ENCODE results near the gene SLC27A2.
"Not testable (repeated sequence)": the region's sequence is repeated elsewhere in the genome, so short reads cannot be mapped to it uniquely, and the experiment has no call there.

Gene SLC27A2

GRCh38 chr15:50146632-50147031 lies 35.4 kb upstream of the SLC27A2 start:
- H3K9me3 Mint-ChIP-seq = no peaks in the 10 kb centered on the region
- H3K27ac Mint-ChIP-seq = no peak overlapping the region
- no peak for ATAC-seq (replicated peaks)
- no peaks in the 10 kb centered on the region for H3K4me1 Mint-ChIP-seq (ENCODE audit: low read depth in 2 of 2)
- no peak overlapping the region for H3K4me3 Mint-ChIP-seq
- H3K36me3 Mint-ChIP-seq (ENCODE audit: insufficient read depth) = no peaks in the 10 kb centered on the region
- DNase-seq = no peak
- H3K27me3 Mint-ChIP-seq = no peaks in the 10 kb centered on the region

DNA sequence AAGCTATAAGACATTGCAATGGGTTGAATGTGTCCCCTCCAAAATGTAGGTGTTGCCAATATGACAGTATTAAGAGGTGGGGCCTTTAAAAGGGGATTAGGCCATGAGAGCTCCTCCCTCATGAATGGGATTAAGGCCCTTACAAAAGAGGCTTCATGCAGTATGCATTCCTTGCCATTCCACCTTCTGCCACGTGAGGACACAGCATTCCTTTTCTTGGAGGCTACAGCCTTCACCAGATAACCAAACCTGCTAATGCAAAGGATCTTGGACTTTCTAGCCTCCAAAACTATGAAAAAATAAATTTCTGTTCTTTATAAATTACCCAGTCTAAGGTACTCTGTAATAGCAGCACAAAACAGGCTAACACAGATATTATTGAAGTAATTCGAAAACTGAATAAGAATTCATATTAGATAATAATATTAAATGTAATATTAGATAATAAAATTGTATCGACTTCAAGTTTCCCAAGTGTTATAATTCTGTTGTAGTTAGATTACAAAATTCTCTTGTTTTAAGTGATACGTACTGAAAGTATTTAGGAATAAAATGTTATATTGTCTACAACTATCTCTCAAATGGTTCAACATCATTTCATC lies 33.5 kb upstream of the SLC27A2 start:
- ATAC-seq (replicated peaks) (no peak), DNase-seq (no peak)
- Mint-ChIP-seq H3K27me3 (no peaks in the 10 kb centered on the region), H3K4me3 (no peak overlapping the region), H3K36me3 (ENCODE audit: insufficient read depth) (no peaks in the 10 kb centered on the region), H3K4me1 (ENCODE audit: low read depth in 2 of 2) (no peaks in the 10 kb centered on the region), H3K27ac (no peak overlapping the region), H3K9me3 (no peaks in the 10 kb centered on the region)

- H3K4me3 Mint-ChIP-seq = no peak overlapping the region
- no peaks in the 10 kb centered on the region for H3K4me1 Mint-ChIP-seq (ENCODE audit: low read depth in 2 of 2)
- H3K27me3 Mint-ChIP-seq = no peaks in the 10 kb centered on the region
- no peaks in the 10 kb centered on the region for H3K36me3 Mint-ChIP-seq (ENCODE audit: insufficient read depth)
- DNase-seq (no peak), ATAC-seq (replicated peaks) (no peak)
- no peak overlapping the region for H3K27ac Mint-ChIP-seq
- H3K9me3 Mint-ChIP-seq = no peaks in the 10 kb centered on the region
Observed at GRCh38 chr15:50149090-50149489, 32.9 kb upstream of the SLC27A2 start.

DNA sequence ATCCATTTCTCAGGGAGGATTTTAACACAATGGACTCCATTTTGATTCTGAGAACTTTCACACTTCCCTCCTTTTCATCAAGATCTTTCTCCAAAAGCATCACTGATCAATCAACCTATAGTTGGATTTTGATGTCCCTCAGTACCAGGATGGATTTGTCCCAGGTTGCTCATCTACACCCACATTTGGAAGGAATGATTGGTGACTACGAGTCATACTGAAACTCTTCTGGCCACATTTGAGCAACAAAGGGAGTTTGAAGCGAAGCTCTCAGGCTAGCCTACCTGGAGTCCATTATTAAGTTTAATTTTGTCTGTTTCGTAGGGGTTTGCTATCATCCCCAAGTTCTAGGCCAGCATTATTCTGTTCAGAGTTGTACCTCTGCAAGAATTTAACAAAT lies 31.6 kb upstream of the SLC27A2 start:
- Mint-ChIP-seq H3K4me3 (no peak overlapping the region), H3K27me3 (no peaks in the 10 kb centered on the region), H3K4me1 (ENCODE audit: low read depth in 2 of 2) (no peaks in the 10 kb centered on the region), H3K27ac (no peak overlapping the region), H3K9me3 (no peaks in the 10 kb centered on the region), H3K36me3 (ENCODE audit: insufficient read depth) (no peaks in the 10 kb centered on the region)
- no peak for DNase-seq
- no peak for ATAC-seq (replicated peaks)

GRCh38 chr15:50150851-50151250 lies 31.1 kb upstream of the SLC27A2 start:
- ATAC-seq (replicated peaks) (no peak), DNase-seq (no peak)
- Mint-ChIP-seq H3K27ac (no peak overlapping the region), H3K27me3 (no peaks in the 10 kb centered on the region), H3K9me3 (no peaks in the 10 kb centered on the region), H3K36me3 (ENCODE audit: insufficient read depth) (no peaks in the 10 kb centered on the region), H3K4me1 (ENCODE audit: low read depth in 2 of 2) (no peaks in the 10 kb centered on the region), H3K4me3 (no peak overlapping the region)

DNA sequence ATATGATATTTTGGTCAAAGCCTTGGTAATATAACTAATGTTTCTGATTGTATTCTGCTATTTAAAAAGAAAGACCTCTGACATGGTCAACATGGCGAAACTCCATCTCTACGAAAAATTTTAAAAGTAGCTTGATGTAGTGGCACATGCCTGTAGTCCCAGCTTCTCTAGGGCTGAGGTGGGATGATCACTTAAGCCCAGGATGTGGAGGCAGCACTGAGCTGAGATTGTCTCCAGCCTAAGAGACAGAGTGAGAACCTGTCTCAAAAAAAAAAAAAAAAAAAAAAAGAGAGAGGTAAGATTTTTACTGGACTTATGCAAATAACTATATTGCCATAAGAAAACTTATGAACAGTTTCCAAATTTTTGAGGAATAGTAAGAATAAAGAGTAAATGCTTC lies 30.5 kb upstream of the SLC27A2 start:
- Mint-ChIP-seq H3K9me3 (no peaks in the 10 kb centered on the region), H3K4me1 (ENCODE audit: low read depth in 2 of 2) (no peaks in the 10 kb centered on the region), H3K27me3 (no peaks in the 10 kb centered on the region), H3K4me3 (no peak overlapping the region), H3K27ac (no peak overlapping the region), H3K36me3 (ENCODE audit: insufficient read depth) (no peaks in the 10 kb centered on the region)
- ATAC-seq (replicated peaks) (no peak), DNase-seq (no peak)

- DNase-seq; ATAC-seq (replicated peaks); H3K36me3 Mint-ChIP-seq (ENCODE audit: insufficient read depth); H3K27ac Mint-ChIP-seq; H3K4me3 Mint-ChIP-seq; H3K4me1 Mint-ChIP-seq (ENCODE audit: low read depth in 2 of 2); H3K9me3 Mint-ChIP-seq; H3K27me3 Mint-ChIP-seq: not testable (repeated sequence)
Observed at GRCh38 chr15:50158236-50158635, 23.8 kb upstream of the SLC27A2 start.

DNA sequence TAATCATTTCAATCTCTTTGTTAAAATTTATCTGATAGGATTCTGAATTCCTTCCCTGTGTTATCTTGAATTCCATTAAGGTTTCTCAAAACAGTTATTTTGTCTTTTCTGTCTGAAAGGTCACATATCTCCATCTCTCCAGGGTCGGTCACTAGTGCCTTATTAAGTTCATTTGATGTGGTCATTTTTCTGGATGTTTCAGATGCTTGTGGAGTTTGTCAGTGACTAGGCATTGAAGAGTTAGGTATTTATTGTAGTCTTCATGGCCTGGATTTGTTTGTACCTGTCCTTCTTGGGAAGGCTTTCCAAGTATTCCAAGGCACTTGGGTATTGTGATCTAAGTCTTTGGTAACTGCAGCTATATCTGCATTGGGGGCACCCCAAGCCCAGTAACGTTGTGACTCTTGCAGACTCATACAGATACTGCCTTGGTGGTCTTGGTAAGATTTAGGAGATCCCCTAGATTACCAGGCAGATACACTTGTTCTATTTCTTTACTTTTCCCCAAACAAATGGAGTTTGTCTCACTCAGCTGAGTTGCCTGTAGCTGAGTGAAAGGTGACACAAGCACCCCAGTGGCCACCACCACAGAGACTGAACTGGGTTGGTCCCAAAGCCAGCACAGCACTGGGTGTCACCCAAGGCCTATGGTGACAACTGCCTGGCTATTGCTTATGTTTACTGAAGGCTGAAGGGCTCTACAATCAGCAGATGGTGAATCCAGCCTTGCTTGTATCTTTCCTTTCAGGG lies 18.9 kb upstream of the SLC27A2 start:
- DNase-seq (no peak), ATAC-seq (replicated peaks) (no peak)
- Mint-ChIP-seq H3K27me3 (peaks cover 38 to 41% of the 10 kb centered on the region in 2 donors), H3K4me3 (no peak overlapping the region), H3K36me3 (ENCODE audit: insufficient read depth) (no peaks in the 10 kb centered on the region), H3K9me3 (no peaks in the 10 kb centered on the region), H3K4me1 (ENCODE audit: low read depth in 2 of 2) (no peaks in the 10 kb centered on the region), H3K27ac (no peak overlapping the region)

DNA sequence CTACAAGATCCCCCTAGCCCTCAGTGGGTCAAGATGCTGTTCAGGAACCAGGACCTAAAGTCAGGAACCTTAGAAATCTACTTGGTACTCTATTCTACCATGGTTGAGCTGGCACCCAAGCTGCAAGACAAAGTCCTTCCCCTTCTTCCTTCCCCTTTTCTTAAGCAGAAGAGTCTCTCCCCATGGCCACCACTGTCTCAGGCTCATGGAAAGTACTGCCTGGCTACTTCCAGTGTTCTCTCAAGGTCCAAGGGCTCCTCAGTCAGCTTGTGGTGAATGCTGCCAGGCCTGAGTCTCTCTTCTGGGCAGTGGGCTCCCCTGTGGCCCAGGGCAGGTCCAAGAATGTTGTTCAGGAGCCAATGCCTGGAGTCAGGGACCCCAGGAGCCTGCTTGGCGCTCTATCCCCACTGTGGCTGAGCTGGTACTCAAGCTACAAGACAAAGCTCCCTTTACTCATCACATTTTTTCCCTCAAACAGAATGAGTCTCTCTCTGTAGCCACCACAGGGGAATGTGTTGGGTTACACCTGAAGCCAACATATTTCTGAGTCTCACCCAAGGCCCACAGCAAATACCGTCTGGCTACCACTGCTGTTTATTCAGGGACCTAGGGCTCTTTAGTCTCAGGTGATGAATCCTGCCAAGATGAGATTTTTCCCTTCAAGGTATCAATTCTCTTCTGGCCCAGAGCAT lies 18.1 kb upstream of the SLC27A2 start:
- Mint-ChIP-seq H3K4me1 (ENCODE audit: low read depth in 2 of 2) (no peaks in the 10 kb centered on the region), H3K27ac (no peak overlapping the region), H3K27me3 (peaks cover 40 to 48% of the 10 kb centered on the region in 2 donors), H3K36me3 (ENCODE audit: insufficient read depth) (no peaks in the 10 kb centered on the region), H3K4me3 (no peak overlapping the region), H3K9me3 (no peaks in the 10 kb centered on the region)
- ATAC-seq (replicated peaks) = no peak
- no peak for DNase-seq

DNA sequence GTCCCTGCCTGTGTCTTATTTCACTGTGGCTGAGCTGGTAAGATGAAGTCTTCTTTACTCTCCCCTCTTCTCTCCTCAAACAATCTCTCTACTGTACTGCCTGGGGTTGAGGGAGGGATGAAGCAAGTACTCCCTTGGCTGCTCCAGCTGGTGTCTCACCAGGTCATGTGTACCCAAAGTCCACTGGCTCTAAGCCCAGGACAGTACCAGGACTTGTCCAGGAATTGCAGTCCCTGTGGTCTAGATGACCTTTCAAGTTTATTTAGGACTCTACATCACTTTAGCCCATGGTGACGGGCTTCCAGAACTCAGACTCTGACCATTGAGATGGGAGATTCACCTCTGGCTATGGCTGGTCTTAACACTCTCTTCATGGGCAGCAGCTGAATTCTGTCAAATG lies 17.5 kb upstream of the SLC27A2 start:
- Mint-ChIP-seq H3K27ac (no peak overlapping the region), H3K36me3 (ENCODE audit: insufficient read depth) (peaks cover 2% of the 10 kb centered on the region), H3K4me1 (ENCODE audit: low read depth in 2 of 2) (no peaks in the 10 kb centered on the region), H3K4me3 (no peak overlapping the region), H3K9me3 (no peaks in the 10 kb centered on the region), H3K27me3 (peaks cover 40 to 54% of the 10 kb centered on the region in 2 donors)
- ATAC-seq (replicated peaks) = no peak
- no peak for DNase-seq

DNA sequence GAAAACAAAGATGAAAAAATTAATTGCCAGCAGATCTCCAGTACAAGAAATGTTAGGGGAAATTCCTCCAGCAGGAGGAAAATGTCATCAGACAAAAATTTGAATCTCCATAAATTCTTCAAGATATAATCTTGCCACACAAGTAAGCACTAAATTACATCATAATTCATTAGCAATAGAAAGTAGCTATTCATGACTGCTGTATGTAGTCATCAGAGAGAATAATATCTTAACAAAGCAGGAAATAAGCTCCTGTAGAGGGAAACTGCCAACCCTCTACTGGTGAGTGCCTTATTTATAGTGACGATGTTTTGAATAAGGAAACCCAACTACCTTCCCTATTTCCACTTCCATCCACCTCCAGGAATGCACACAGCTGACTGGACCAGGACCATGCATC lies 15.8 kb upstream of the SLC27A2 start:
- H3K27me3 Mint-ChIP-seq = peaks cover 40 to 61% of the 10 kb centered on the region in 2 donors
- no peaks in the 10 kb centered on the region for H3K9me3 Mint-ChIP-seq
- DNase-seq = no peak

DNA sequence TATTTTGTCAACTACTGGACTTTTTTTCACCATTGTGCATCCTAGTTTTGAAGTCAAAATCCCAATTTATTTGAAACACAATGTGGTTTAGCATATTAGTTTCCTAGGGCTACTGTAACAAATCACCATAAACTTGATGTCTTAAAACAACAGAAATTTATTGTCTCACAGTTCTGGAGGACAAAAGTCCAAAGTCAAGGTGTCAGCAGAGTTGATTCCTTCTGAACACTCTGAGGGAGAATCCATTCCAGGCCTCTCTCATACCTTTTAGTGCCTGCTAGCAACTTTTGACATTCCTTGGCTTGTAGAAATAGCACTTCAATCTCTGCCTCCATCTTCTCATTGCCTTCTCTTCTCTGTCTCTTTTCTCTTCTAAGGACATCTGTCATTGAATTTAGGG lies 14.9 kb upstream of the SLC27A2 start:
- H3K9me3 Mint-ChIP-seq = no peaks in the 10 kb centered on the region
- H3K27ac Mint-ChIP-seq = no peak overlapping the region
- H3K27me3 Mint-ChIP-seq = peaks cover 45 to 61% of the 10 kb centered on the region in 2 donors
- no peak for ATAC-seq (replicated peaks)
- no peak overlapping the region for H3K4me3 Mint-ChIP-seq
- H3K4me1 Mint-ChIP-seq (ENCODE audit: low read depth in 2 of 2) = no peaks in the 10 kb centered on the region
- no peak for DNase-seq
- peaks cover 4% of the 10 kb centered on the region for H3K36me3 Mint-ChIP-seq (ENCODE audit: insufficient read depth)

More for the DNA sequence above, 15.8 kb upstream of the SLC27A2 start:
- ATAC-seq (replicated peaks) = no peak
- Mint-ChIP-seq H3K27ac (no peak overlapping the region), H3K4me1 (ENCODE audit: low read depth in 2 of 2) (no peaks in the 10 kb centered on the region), H3K4me3 (no peak overlapping the region), H3K36me3 (ENCODE audit: insufficient read depth) (peaks cover 2% of the 10 kb centered on the region)

DNA sequence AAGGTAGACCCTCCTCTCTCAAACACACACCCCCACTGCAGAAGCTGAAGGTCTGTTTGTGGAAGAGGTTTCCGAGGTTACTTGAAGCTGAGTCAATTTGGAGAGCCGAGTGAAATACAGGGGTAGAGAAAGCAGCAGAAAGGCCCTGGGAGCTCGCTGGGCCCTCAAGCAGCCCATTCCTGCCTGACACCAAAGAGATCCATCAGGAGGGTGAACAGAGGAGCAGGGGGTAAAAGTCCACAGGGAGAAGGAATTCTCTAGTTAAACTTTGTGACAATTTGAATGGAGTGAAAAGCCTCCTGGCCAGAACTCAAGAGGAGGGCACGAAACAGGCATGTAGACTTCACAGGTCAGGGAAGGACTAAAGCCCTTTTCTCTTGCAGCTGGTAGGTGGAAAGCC lies 13.6 kb upstream of the SLC27A2 start:
- no peaks in the 10 kb centered on the region for H3K9me3 Mint-ChIP-seq
- no peak for ATAC-seq (replicated peaks)
- peaks cover 5% of the 10 kb centered on the region for H3K36me3 Mint-ChIP-seq (ENCODE audit: insufficient read depth)
- no peak overlapping the region for H3K4me3 Mint-ChIP-seq
- no peaks in the 10 kb centered on the region for H3K4me1 Mint-ChIP-seq (ENCODE audit: low read depth in 2 of 2)
- peaks cover 36 to 52% of the 10 kb centered on the region in 2 donors for H3K27me3 Mint-ChIP-seq
- H3K27ac Mint-ChIP-seq = no peak overlapping the region
- DNase-seq = no peak
